Hematopoietic multipotent progenitor cell treated with erythropoietin and hydrocortisone succinate and interleukin-3 and kit ligand, for 15 days (in vitro differentiated cells): ENCODE data around the gene IFITM5.

ENCODE experiments used
- DNase-seq: peaks from one replicate; pipeline ENCODE4 v3.0.0-alpha.2; 2015; ENCODE audit warnings: low spot score

Gene IFITM5

GRCh38 chr11:283405-284104, 15.8 kb downstream of the IFITM5 start:
- no peak for DNase-seq

GRCh38 chr11:282630-283360, 16.5 kb downstream of the IFITM5 start:
- DNase-seq = no peak

GRCh38 chr11:282171-282570, 17.2 kb downstream of the IFITM5 start:
- DNase-seq = no peak

- no peak for DNase-seq
These were observed 17.7 kb downstream of the IFITM5 start for GRCh38 chr11:281486-282161.

- DNase-seq = no peak
These were observed 18.4 kb downstream of the IFITM5 start for GRCh38 chr11:280706-281485.

GRCh38 chr11:279966-280705, 19.2 kb downstream of the IFITM5 start:
- no peak for DNase-seq

GRCh38 chr11:279040-279965, 20.0 kb downstream of the IFITM5 start:
- DNase-seq = no peak

- no peak for DNase-seq
These were observed 21.1 kb downstream of the IFITM5 start, which contains the start of gene NLRP6 for GRCh38 chr11:278001-278951. TSS of gene NLRP6 (plus strand) at chr11:278407. CDS start at chr11:278570, 163 bp downstream.

- no peak for DNase-seq
These were observed 23.1 kb downstream of the IFITM5 start for GRCh38 chr11:276219-276618.

GRCh38 chr11:272931-273198, 26.5 kb downstream of the IFITM5 start:
- DNase-seq = no peak

- no peak for DNase-seq
These were observed 27.0 kb downstream of the IFITM5 start for GRCh38 chr11:272195-272930.

- DNase-seq = no peak
These were observed 28.0 kb downstream of the IFITM5 start for GRCh38 chr11:271319-271715.

GRCh38 chr11:270451-271318, 28.6 kb downstream of the IFITM5 start:
- no peak for DNase-seq

- peak; percentile 48 for DNase-seq
These were observed 30.0 kb downstream of the IFITM5 start for GRCh38 chr11:269146-269890.

GRCh38 chr11:268716-269145, 30.6 kb downstream of the IFITM5 start:
- DNase-seq = peak; percentile 74

GRCh38 chr11:267491-267994, 31.8 kb downstream of the IFITM5 start:
- DNase-seq = peak; percentile 63
